ENCODE data around the gene CACNA1H.
"Not testable (repeated sequence)": the region's sequence is repeated elsewhere in the genome, so short reads cannot be mapped to it uniquely, and the experiment has no call there.

The CACNA1H gene

DNA sequence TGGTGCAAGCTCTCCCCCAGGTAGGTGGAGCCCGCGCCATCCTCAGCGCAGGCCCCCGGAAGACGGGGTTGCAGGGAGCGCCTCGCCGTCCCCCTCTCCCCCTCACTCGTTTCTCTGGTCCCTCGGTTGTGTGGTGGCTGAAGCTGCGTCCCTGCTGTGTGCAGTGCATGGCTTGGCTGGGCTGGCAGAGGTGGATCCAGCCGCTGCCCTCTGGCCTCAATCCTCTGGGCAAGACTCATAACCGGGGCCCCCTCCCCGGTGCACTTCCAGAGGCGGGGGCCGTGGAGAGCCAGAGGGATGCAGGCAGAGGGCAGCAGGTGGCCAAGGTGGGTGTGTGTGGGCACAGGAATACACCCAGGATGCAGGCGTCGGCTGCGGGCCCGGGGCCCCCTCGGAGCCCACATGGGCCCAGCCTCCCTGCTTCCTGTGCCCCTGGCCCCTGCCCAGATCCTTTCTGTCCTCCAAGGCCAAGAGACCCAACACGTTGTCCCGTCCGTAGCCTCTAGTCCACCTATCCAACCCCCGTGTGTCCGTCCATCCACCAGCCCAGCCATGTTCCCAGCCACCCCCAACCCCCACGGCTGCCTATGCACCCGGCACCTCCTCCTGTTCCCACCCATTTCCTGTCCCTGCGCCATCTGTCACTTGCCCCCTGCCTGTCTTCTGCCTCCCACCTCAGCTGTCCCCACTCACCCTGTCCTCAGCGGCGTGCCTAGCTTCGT, 62.8 kb downstream of the CACNA1H start:
- DNase-seq, result no peak

DNA sequence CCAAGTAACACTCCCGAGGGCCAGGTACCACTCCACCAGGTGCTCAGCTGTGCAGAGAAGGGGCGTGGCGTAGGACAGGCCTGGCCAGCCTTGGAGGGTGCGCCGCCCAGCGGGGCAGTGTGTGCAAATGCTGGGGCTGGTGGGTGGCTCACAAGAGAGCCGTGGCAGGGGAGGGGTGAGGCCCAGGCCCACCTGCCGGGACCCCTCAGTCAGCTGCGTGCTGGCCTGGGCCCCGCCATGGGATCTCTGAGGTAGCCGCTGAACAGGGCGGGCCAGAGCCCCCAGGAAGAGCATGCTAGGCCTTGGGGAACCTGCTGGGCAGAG, 63.4 kb downstream of the CACNA1H start:
- DNase-seq, result no peak

DNA sequence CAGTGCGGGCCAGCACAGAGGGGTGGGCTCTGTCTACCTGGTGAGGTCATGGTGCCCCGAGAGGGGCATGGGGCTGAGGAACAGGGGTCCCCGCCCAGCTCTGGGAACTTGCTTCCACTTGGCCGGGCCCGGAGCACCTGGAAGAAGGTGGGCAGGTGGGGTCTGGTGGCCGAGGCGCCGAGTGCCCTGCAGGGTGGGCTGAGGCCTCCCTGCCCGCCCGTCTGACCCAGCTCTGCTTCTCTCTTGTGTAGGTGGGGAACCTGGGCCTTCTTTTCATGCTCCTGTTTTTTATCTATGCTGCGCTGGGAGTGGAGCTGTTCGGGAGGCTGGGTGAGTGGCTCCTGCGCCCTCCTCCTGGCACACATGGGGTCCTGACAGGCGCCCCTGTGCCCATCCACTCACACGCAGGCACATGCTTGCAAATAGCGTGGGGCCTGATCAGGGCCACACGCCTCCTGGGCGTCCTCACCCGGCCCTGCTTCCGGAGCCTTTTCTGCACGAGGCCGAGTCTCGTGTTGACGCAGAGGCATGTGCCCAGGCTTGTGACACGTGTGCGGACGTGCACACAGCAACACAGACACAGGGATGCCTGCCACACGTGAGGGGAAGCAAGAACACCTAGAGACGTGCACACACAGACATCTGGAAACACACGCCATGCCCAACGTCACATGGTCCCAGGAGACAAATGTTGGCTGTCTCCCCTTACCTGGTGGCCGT, 63.9 kb downstream of the CACNA1H start:
- no peak for DNase-seq

DNA sequence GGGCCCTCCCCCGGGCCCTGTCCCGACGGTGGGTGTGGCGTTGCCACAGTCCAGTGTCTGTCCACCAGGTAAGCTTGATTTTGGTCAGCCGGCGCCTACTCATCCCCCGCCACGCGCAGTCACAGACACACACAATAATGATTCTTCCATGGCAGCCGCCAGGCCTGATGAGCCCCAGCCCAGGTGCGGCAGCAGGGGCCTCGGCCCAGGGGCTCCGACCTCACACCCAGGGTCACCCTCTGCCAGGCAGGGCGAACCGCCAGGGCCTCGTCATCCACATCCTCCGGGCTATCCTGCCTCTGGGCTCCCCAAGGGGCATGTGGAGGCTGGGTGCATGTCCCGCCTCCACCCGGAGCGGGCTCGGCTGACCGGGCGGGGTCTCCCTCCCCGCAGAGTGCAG, 64.6 kb downstream of the CACNA1H start:
- no peak for DNase-seq

DNA sequence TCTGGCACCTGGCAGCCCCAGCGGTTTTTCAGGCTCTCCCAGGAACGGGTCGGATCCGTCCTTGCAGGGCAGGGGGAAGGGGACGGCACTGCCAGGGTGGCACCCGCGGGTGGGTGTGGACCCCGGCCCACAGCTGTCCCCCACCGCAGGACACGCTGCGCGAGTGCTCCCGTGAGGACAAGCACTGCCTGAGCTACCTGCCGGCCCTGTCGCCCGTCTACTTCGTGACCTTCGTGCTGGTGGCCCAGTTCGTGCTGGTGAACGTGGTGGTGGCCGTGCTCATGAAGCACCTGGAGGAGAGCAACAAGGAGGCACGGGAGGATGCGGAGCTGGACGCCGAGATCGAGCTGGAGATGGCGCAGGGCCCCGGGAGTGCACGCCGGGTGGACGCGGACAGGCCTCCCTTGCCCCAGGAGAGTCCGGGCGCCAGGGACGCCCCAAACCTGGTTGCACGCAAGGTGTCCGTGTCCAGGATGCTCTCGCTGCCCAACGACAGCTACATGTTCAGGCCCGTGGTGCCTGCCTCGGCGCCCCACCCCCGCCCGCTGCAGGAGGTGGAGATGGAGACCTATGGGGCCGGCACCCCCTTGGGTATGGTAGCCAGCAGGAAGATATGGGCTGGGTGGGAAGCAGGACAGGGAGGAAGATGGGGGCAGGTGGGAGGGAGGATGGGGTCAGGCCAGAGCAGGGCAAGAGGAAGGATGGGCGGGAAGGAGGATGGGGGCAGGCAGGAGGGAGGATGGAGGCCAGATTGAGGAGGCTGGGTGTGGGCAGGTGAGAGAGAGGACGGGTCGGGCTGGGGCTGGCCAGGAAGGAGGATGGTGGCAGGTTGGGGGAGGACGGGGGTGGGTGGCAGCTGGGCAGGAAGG, 65.4 kb downstream of the CACNA1H start:
- DNase-seq, result no peak

DNA sequence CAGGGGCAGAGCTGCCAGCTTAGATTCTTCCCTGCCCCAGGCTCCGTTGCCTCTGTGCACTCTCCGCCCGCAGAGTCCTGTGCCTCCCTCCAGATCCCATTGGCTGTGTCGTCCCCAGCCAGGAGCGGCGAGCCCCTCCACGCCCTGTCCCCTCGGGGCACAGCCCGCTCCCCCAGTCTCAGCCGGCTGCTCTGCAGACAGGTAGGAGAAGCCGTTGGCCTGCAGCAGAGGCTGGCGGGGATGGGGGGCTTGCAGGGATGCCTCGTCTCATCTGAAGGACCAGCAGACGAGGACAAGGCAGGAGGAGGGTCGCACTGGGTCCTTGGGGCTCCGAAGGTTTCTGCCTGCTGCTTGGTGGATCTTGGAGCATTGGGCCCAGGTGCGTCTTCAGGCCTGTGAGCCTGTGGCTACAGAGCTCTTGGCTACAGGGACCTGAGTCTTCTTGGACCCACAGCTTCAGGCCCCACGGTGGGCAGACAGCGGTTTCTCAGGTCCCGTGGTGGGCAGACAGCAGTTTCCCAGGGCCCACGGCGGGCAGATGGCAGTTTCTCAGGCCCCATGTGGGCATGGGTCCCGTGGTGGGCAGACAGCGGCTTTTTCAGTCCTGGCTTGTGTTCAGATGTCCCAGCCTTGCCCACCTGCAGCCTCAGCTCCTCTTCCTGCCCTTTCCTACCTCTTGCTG, 66.2 kb downstream of the CACNA1H start:
- DNase-seq, result no peak

DNA sequence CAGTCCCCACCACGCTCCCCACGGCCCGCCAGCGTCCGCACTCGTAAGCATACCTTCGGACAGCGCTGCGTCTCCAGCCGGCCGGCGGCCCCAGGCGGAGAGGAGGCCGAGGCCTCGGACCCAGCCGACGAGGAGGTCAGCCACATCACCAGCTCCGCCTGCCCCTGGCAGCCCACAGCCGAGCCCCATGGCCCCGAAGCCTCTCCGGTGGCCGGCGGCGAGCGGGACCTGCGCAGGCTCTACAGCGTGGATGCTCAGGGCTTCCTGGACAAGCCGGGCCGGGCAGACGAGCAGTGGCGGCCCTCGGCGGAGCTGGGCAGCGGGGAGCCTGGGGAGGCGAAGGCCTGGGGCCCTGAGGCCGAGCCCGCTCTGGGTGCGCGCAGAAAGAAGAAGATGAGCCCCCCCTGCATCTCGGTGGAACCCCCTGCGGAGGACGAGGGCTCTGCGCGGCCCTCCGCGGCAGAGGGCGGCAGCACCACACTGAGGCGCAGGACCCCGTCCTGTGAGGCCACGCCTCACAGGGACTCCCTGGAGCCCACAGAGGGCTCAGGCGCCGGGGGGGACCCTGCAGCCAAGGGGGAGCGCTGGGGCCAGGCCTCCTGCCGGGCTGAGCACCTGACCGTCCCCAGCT, 67.3 kb downstream of the CACNA1H start:
- DNase-seq, result no peak

DNA sequence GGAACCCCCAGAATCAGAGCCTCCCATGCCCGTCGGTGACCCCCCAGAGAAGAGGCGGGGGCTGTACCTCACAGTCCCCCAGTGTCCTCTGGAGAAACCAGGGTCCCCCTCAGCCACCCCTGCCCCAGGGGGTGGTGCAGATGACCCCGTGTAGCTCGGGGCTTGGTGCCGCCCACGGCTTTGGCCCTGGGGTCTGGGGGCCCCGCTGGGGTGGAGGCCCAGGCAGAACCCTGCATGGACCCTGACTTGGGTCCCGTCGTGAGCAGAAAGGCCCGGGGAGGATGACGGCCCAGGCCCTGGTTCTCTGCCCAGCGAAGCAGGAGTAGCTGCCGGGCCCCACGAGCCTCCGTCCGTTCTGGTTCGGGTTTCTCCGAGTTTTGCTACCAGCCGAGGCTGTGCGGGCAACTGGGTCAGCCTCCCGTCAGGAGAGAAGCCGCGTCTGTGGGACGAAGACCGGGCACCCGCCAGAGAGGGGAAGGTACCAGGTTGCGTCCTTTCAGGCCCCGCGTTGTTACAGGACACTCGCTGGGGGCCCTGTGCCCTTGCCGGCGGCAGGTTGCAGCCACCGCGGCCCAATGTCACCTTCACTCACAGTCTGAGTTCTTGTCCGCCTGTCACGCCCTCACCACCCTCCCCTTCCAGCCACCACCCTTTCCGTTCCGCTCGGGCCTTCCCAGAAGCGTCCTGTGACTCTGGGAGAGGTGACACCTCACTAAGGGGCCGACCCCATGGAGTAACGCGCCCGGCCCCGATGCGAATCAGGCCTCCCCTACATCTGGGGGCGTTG, 68.1 kb downstream of the CACNA1H start:
- DNase-seq, result no peak

DNA sequence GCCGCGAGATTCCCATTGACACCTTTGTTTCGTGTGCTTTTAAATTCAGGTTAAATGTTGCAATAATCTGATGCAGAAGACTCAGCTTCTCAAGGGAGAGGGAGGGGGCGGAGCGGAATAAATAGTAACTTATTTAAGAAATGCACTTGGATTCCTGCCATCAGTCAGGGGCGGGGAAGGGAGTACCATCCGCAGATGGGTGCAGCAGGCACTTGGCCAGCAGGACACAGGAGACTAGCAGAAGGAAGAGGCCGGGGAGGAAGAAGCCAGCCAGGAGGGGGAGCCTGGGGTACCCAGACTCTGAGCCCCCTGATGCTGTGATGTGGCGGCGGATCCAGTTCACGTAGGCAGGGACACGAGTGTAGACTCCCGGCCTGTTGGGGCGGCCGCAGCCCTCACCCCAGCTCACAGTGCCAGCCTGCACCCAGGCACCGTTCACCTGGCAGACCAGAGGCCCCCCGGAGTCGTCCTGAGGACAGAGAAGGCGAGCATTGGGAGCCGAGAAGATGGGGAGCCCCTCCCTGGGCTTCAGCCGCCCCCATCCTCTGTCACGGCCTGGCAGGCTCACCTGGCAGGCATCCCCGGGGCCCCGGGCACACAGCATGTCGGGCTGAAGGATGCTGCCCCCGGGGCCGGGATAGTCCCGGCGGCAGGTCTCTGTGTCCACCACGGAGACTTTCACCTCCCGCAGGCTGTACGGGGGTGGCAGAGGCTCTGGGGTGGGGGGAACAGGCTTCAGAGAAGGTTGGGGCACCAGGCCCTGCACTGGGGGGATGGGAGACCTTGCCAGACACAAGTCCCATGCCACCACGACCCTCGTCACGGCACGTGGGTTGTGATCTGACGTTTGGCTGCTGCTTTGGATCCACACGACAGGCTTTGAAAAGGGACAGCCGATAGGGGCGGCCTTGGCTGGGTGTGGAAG, 69.0 kb downstream of the CACNA1H start:
- no peak for DNase-seq

DNA sequence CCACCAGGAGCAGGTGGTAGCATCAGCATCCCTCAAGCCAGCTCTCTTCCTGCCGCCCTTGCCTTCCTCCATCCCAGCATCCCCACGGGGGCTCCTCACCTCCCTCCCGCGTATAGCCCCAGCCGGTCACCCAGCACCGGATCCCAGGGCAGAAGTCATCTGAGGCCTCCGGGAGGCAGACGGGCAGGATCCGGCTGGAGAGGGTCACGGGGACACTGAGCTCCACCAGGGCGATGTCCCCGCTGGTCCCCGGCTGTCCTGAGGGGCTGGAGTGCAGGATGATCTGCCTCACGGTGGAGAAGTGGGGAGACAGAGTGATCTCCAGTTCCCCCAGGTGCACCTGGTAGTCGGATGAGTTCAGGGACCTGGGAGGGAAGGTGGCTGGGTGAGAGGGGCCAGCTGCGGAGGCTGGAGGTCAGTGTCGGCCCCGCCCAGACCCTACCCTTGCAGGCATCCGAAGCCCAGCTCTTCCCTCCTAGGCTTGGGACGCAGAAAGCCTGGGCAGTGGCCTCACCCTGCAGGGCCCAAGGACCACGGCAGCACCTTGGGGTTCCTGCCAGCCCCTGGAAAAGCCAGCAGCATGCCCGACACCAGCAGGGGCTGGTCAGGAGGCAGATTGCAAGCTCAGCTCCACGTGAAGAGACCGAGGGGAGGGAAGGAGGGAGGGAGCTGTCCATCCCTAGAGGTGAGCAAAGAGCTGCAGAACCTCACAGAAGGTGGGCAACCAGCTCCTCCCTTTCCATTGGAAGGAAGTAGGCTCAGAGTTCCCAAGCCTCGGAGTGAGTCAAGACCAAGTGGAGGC, 69.8 kb downstream of the CACNA1H start:
- DNase-seq, result no peak

DNA sequence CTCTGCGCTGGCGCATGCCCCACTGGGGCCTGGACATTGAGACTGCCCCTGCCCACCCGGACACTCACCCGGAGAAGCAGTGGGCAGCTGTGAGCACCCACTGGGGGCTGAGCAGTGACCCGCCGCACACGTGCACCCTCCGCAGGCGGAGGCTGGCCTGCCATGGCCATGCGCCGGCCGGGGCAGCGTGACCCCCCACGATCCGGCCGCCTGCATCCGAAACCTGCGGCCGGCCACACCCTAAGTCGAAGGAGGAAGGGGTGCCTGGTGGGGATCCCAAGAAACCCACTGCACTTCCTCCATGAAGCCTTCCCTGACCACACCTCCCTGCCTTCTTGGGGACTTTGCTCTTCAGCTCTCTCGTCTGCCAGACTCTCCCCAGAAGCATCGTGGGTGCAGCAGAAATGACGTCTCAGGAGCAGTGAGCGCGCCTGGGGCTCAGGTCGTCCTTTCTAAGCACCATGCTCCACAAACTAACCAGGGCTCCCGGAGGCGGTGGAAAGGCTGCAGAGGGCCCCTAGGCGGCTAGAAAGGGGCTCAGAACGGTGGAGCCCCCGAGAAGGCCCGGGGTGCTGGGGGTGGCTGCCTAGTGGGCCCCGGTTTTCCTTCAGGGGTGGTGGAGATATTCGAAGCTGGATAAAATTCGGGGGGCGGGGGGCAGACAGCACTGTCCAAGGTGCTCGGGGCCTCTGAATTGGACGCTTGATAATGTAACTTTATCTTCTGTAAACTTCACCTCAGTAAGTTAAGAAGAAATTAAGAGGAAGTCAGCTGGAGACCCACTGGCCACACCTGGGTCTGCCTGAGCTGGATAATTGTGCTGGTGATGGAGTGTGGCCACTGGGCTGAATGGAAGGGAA, 70.7 kb downstream of the CACNA1H start:
- DNase-seq, result no peak

DNA sequence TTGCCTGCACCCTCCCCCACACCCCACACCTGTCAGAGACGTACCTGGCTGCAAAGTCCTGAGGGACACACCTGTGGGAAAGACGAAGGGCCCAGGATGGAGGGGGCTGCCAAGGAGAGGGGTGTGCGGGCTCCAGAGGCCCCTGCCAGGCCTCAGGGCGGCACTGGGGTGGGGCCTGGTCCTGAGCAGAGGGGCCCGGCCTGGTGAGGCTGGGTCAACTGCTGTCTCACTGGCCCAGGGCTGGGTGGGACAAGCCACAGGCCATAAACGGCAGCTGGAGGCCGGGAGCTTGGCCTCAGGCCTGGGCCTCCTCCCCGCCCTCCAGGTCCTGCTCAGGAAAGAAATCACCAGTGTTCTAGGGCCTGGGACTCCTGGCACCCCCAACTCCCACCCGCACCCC, 71.7 kb downstream of the CACNA1H start:
- DNase-seq, result no peak

DNA sequence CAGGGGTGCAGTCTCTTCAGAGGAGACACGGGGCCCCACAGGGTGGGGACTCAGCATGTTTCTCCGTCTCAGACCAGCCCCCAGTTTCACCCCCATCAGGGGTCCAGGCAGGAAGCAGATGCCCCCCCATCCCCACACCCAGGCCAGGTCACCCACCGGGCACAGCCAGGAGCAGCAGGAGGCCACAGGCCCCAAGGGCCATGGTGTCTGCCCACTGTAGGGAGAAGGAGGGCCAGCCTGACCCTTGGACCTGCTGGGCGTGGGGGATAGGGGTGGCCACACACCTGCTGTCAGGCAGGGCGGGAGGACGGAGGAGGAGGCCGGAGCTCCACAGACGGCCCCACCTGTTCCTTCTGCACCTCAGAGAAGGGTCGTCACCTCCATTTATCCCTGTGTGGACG, 72.1 kb downstream of the CACNA1H start, which contains the start of gene TPSG1:
Gene TPSG1 (minus strand): TSS at position 218 of the 401 bp plus-strand sequence. CDS start 16 bp downstream, at position 202.
- no peak for DNase-seq

DNA sequence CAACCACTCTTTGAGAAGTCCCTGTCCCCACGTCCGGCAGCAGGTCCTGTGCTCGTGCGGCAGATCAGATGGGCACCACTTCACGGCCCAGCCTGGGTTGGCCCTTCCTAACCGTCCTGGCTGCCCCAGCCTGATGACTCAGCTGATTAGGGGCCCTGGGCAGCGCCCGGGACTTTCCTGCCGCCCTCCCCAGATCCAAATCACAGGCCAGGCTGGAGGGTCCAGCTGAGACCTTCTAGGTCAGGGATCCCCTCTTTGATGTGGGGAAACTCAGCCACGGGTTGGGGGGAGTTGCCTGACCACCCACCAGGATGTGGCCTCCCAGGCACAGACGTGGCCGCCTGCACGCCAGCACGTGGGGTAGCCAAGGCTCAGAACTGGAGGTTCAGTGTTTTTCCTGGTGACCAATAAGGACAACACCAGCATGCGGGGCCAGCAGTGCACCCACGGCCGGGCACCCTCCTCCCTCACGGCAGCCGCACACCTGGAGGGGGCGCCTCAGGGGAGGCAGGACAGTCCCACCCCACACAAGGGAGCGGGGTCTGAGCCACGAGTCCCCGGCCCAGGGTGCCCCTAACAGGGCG, 72.9 kb downstream of the CACNA1H start:
- DNase-seq, result not testable (repeated sequence)

DNA sequence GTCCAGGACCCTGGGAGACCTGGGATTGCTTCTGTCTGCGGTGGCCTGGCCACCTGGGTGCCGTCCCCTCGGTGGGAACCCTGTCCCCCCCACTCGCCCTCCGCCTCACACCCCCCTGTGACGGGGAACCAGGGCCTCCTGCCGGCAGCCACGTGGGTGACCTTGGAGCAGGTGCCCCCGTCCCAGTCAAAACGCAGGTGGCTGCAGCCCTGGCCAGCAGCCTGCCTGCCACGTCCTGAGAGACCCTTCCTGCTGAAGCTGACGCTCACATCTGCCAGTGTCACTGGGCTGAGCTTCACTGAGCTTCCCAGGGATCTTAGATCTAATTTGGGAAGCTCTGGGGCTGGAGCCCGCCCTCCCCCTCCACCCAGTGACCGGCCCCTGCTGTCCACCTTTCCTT, 73.8 kb downstream of the CACNA1H start:
- DNase-seq, result not testable (repeated sequence)

DNA sequence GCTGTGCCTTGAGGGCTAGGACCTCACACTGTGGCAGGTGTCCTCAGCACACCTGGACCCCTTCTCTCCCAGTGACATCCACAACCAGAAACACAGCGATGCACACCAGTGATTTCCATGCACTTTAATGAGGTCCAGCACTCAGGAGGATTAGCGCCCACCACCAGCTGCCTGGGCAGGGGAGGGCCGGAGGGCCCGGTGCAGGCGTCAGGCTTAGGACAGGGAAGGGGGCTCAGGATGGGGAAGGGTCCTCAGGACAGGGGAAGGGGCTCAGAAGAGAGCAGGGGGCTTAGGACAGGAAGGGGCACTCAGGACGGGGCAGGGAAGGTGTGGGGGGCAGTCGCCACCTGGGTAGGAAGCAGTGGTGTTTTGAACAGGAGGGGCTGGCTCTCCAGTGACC, 75.3 kb downstream of the CACNA1H start:
- not testable (repeated sequence) for DNase-seq

DNA sequence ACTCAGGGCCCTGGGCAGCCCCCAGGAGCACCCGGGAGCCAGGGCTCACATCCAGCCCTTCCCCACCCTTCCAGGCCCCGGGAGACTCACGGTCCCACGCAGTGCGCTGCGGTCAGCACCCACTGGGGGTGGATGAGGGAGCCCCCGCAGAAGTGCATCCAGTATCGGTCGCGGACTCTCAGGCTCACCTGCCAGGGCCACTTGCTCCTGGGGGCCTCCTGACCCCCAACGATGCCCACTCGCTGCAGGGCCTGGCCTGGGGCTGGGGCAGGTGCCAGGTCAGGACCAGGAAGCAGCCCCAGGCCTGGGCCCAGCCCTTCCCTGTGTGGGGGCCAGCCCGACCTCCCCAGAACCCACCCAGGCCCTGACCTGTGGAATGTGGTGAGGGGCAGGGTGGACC, 76.6 kb downstream of the CACNA1H start:
- not testable (repeated sequence) for DNase-seq

DNA sequence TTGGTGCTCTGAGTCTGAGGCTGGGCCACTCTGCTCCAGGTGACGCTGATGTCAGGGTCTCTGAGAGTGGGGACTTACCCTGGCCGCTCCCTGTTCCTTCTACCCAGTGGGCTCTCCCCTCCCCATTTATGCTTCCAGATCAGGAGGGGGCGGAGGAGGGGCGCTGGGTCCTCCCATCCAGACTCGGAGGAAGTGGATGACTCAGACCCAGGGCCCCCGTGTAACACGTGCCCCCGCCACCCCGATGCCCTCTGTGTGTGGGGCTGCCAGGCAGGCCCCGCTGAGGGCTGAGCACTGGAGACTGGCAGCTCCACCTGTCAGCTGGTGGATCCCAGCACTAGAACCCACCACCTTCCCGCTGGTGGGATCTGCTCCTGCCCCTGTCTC, 77.2 kb downstream of the CACNA1H start, which contains the start of gene TPSB2:
Gene TPSB2 (minus strand): TSS at position 101 of the 387 bp plus-strand sequence. CDS start 233 bp downstream, outside the sequence.
- not testable (repeated sequence) for DNase-seq

Measured in NCI-H2081 treated with DMSO at 0.1 percent for 48 hours (cell line).